Stimulated activated CD4-positive, alpha-beta T cell treated with anti-CD3 and anti-CD28 coated beads, Interleukin-12 subunit alpha, Interleukin-12 subunit beta, amount 100 ng/mL, for 48 hours (primary cell): ENCODE results near the gene ALDH1L1.

ENCODE experiments used
- DNase-seq, 3 donors: peaks; one replicate each; pipeline ENCODE4 v3.0.0-alpha.2; 2020; ENCODE audit warnings: low read depth in 2 of 3, low spot score in 1 of 3

ALDH1L1 gene

GRCh38 chr3:126194713-126195305 lies 14.4 kb upstream of the ALDH1L1 start:
- DNase-seq = no peak

- DNase-seq = no peak
Observed at GRCh38 chr3:126191246-126191645, 10.9 kb upstream of the ALDH1L1 start.

GRCh38 chr3:126187920-126188319 lies 7.5 kb upstream of the ALDH1L1 start:
- no peak for DNase-seq

GRCh38 chr3:126186749-126187148 lies 6.4 kb upstream of the ALDH1L1 start:
- DNase-seq = no peak

- DNase-seq = no peak
Observed at GRCh38 chr3:126186271-126186670, 5.9 kb upstream of the ALDH1L1 start.

GRCh38 chr3:126184465-126185000 lies 4.1 kb upstream of the ALDH1L1 start:
- no peak for DNase-seq

- DNase-seq = no peak
Observed at GRCh38 chr3:126181398-126181725, 976 bp upstream of the ALDH1L1 start.

- no peak for DNase-seq
Observed at GRCh38 chr3:126179825-126180476, 435 bp downstream of the ALDH1L1 start.

GRCh38 chr3:126170073-126170777 lies 10.2 kb downstream of the ALDH1L1 start:
- no peak for DNase-seq

- no peak for DNase-seq
Observed at GRCh38 chr3:126167566-126167965, 12.8 kb downstream of the ALDH1L1 start.

GRCh38 chr3:126166009-126166408 lies 14.4 kb downstream of the ALDH1L1 start:
- DNase-seq = no peak

- no peak for DNase-seq
Observed at GRCh38 chr3:126161309-126161708, 19.1 kb downstream of the ALDH1L1 start.

GRCh38 chr3:126160243-126161210 lies 19.9 kb downstream of the ALDH1L1 start:
- no peak for DNase-seq

- DNase-seq = no peak
Observed at GRCh38 chr3:126159476-126159875, 20.9 kb downstream of the ALDH1L1 start.

- DNase-seq = no peak
Observed at GRCh38 chr3:126158912-126159454, 21.4 kb downstream of the ALDH1L1 start.

- DNase-seq = no peak
Observed at GRCh38 chr3:126158016-126158911, 22.1 kb downstream of the ALDH1L1 start.

- DNase-seq = no peak
Observed at GRCh38 chr3:126157083-126157768, 23.2 kb downstream of the ALDH1L1 start.

- DNase-seq = no peak
Observed at GRCh38 chr3:126156468-126156867, 23.9 kb downstream of the ALDH1L1 start.

- DNase-seq = no peak
Observed at GRCh38 chr3:126155819-126156218, 24.6 kb downstream of the ALDH1L1 start.
